Neural progenitor cell (in vitro differentiated cells): Measurements from ENCODE around the gene YOD1.

Experiments
- EZH2phosphoT487 ChIP-seq: fragments of 200-600 bp; sonication (generic); IDR thresholded peaks from 2 replicates; pipeline ENCODE4 v1.6.1; 2017; ENCODE audit warnings: antibody characterized with exemption
- TF ChIP-seq, protein P1 (sequence below): fragments of 200-600 bp; sonication (generic); IDR thresholded peaks from 2 replicates; pipeline ENCODE4 v1.5.1; 2017; ENCODE audit warnings: antibody characterized with exemption, mild to moderate bottlenecking

DNA sequence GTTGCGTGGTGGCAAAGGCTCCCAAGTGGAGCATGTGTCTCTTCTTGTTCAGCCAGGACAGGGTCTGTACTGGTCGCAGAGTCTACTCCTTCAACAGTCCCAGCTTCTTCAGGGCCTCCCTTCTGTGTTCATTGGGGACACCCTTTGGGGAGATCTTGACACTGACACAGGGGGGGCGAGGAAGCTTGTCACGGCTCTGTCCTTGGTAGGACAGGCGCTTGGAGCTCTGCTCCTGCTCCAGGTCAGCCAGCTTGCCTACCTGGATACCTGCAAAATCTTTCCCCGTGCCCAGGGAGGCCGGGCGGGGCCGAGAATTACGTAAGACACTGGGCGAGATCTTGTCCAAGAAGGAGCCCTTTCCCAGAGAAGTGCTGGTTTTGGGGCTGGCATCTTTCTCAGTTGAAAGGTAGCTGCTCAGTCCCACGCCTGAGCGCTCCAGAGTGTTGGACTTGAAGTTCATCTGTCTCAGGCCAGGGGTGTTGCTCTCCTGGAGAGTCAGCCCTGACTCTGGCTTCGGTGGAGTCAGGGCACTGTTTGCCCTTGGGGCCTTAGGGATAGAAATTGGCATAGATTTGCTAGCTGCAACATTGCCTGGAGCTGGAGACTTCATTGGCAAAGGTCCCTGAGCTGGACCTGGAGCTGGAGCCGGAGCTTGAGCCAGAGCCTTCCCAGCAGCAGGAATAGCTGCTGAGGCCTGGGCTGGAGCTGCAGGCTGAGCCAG, 29.0 kb downstream of the YOD1 start:
- no peak for TF ChIP-seq EZH2phosphoT487
- TF ChIP-seq, protein P1, sequence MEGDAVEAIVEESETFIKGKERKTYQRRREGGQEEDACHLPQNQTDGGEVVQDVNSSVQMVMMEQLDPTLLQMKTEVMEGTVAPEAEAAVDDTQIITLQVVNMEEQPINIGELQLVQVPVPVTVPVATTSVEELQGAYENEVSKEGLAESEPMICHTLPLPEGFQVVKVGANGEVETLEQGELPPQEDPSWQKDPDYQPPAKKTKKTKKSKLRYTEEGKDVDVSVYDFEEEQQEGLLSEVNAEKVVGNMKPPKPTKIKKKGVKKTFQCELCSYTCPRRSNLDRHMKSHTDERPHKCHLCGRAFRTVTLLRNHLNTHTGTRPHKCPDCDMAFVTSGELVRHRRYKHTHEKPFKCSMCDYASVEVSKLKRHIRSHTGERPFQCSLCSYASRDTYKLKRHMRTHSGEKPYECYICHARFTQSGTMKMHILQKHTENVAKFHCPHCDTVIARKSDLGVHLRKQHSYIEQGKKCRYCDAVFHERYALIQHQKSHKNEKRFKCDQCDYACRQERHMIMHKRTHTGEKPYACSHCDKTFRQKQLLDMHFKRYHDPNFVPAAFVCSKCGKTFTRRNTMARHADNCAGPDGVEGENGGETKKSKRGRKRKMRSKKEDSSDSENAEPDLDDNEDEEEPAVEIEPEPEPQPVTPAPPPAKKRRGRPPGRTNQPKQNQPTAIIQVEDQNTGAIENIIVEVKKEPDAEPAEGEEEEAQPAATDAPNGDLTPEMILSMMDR = no peak
